CD4-positive, alpha-beta T cell treated with Interferon alpha-2 for 1 hour (primary cell): ENCODE results near the gene PLA2G4B.
A peak's percentile ranks its signal among the peaks of the same experiment; 100 is the strongest.

ENCODE experiments used
- DNase-seq, 2 donors: peaks; one replicate each; pipeline ENCODE4 v3.0.0-alpha.2; 2020 to 2022

Gene PLA2G4B

GRCh38 chr15:41872166-41872747 is 33.6 kb downstream of the PLA2G4B start:
- DNase-seq = no peak

DNA sequence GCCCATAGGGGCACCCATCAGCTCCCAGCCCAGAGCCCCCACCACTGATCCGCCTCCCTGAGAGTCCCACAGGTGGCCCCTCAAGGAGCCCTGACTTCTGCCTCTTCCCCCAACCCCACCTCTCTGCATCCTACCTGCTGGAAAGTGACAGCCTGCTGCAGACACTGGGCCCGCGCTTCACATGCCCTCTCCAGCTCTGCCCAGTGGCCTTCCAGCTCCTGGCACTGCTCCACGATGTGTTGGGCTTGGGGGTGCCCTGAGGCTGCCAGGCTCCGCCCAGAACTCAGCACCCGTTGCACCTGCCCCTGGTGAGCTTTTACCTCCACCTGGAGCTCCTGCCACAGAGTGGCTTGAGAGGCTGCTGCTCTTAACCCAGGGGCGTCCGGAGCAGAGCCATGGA is 35.1 kb downstream of the PLA2G4B start:
- no peak for DNase-seq

GRCh38 chr15:41874736-41875135 is 36.1 kb downstream of the PLA2G4B start:
- DNase-seq = no peak

DNA sequence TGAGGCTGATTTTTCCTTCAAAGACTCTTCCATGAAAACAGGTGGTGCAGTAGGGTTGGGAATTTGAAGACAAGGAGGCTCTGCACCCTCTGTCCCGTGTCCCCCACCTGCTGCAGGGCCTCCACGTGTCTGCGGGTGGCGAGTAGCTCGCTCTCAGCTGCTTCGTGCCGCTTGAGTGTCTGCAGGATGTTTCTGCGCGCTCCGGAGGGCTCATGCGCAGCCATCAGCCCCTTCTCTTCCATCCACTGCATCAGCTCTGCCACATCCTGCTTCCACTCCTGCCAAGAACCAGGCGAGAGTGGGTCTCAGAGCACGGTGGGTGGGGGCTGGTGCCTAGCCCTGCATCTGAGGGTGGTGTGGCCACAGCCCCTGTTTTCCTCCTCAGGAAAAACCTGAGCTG is 37.4 kb downstream of the PLA2G4B start:
- DNase-seq = no peak

DNA sequence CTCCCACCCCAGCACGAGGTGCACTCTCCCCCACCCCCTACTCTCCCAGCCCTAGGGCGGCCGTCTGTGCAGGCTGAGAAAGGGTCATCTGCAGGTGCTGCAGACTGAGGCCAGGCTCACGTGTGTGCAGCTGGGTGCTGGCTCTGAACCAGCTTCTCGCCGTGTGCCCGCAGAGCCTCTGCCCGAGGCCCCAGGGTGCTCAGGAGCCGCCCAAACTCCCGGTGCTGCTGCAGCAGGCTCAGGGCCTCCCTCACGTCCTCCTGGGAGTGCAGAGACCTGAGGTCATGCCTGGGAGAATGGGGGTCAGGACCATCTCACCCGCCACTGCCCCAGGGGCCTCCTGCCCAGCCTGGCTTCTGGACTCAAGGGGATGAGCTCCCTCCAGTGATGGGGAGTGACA is 38.0 kb downstream of the PLA2G4B start:
- DNase-seq = no peak

DNA sequence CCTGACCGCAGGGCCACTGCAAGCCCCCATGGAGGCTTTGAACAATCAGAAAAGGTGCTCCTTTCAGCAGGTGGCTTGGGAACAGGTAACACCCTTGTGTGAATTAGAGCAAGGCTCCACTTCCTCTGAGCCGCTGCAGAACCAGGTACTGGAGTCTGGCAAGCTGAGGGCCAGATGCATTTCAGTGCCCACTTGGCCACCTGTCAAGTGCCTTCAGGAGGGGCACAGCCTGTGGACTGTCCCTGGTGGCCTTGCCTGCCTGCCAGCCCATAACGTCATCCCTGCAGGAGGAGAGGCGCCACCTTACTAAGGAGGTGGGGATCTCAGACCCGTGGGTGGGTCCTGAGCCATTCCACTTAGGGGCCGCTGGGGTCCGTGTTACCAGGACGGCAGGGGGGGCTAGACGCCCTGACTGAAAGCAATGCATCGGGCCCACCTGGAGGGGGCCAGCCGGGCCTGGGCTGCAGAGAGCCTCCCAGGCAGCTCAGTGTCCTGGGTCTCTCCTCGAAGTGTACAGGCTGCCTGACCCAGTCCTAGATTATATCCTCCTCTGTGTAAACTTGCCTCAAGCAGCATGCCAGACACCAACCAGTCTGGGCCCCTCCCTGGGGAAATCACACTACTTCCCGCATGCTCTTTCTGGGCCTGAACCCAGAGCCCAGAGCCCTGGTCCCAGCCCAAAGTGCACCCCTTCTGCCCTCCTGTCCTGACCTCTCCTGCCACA is 39.1 kb downstream of the PLA2G4B start:
- no peak for DNase-seq

- DNase-seq = no peak
These were observed 39.7 kb downstream of the PLA2G4B start for GRCh38 chr15:41878355-41878699.

DNA sequence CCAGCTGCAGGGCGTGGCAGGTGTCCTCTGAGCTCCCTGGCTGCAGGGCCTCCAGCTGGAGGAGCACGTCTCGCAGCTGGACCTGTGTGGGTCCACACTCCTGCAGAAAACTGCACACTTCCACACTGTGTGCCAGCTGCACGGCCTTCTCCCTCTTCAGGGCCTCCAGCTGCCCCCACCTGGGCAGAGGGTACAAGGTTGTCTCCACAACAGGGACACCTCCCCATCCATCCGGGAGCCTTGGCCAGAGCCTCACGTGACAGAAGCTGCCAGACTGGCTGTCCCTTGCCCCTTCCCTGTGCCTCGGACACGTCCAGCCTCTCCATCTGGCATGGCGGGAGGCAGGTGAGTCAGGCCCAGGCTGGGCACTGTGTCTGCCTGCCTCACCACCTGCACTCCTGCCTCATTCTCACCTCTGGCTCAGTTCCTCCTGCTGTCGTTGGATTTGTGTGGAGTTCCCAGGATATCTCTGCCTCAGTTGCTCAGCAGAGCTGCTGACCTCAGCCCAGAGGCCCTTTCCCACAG is 40.7 kb downstream of the PLA2G4B start:
- no peak for DNase-seq

GRCh38 chr15:41880156-41880877 is 41.7 kb downstream of the PLA2G4B start:
- DNase-seq = no peak

GRCh38 chr15:41881086-41881485 is 42.4 kb downstream of the PLA2G4B start:
- DNase-seq = no peak

- no peak for DNase-seq
These were observed 42.9 kb downstream of the PLA2G4B start for GRCh38 chr15:41881550-41881919.

GRCh38 chr15:41881920-41882688 is 43.5 kb downstream of the PLA2G4B start:
- no peak for DNase-seq

GRCh38 chr15:41882689-41883483 is 44.2 kb downstream of the PLA2G4B start:
- no peak for DNase-seq

- no peak for DNase-seq
These were observed 44.8 kb downstream of the PLA2G4B start for GRCh38 chr15:41883484-41883825.

DNA sequence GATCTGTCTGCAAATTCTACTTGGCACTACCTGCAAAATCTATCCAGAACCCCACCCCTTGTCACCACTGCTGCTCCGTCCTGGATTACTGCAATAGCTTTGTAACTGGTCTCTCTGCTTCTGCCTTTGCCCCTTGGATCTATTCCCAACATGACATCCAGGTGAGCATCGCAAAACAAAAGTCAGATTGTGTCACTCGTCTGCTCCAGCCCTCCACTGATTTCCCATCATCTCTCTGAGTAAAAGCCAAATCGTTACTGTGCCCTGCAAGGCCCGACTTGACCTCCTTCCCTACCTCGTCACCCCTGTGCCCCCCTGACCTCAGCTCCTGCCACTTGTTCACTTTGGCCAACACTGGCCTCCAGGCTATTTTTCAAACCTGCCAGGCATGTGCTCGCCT is 45.8 kb downstream of the PLA2G4B start:
- DNase-seq = no peak

DNA sequence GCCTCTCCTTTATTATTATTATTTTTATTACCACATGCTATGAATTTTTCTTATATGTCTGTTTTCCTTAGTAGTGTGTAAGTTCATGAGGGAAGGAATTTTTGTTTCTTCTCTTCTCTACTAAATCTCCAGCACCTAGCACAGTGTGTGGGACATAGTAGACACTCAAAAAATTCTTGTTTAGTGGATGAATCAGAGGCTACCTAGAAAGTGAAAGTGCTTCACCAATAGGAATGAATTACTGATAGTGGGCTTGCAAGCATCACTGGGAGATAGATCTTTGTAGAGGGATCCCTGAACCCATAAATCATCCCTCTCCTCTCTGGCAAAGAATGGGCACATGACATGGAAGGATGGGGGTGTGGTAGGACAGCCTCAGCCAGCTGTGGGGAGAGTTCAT is 46.7 kb downstream of the PLA2G4B start:
- DNase-seq = no peak

GRCh38 chr15:41885841-41886240 is 47.2 kb downstream of the PLA2G4B start:
- DNase-seq = no peak

GRCh38 chr15:41886741-41887140 is 48.1 kb downstream of the PLA2G4B start:
- DNase-seq = no peak

- no peak for DNase-seq
These were observed 48.5 kb downstream of the PLA2G4B start for GRCh38 chr15:41887161-41887560.

DNA sequence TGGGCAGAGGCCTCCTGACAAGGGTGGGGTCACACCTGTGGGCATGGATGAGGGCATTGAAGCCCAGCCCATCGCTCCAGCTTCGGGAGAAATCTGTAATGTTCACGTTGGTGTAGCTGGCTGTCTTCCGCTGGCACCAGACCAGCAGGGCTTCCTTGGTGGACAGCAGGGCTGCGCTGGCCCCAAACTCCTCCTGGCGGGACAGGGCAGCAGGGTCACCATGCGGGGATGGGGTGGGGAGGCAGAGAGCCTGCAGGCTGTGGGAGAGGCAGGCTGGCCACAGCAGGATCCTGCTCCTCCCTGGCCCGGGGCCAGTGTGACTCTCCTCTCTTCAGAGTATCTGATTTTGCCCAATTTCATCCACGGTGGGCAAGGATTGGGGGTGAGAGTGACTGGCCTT is 49.2 kb downstream of the PLA2G4B start:
- DNase-seq = no peak

DNA sequence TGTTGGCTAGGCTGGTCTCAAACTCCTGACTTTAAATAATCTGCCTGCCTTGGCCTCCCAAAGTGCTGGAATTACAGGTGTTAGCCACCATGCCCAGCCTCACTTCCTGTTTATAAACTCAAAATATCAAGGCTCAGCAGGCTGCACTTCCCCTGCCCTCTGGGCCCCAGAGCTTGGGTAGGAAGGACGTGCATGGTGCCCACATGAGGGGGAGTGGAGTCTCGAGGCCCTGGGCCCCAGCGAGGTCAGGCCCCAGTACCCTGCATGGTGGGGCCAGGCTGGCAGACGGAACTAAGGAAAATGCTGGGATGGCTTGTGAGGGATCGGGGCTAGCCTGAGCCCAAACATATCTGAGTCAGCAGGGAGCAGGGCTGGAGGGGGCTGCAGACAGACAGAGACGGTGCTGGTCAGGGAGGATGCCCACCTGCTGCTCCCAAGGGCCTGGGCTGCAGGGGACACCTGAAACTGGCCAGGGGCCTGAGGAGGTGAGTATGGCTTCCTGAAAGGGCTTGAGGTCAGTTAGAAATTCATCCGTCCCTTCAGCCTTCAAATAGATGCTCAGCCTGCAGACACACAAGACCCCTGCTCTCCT is 50.1 kb downstream of the PLA2G4B start:
- peak in 1 of 2 donors; percentile 11 for DNase-seq

GRCh38 chr15:41890050-41890690 is 51.5 kb downstream of the PLA2G4B start:
- no peak for DNase-seq
